H1 (cell line): ENCODE measurements around the gene ITPK1. TPM values are rescaled to one million over a fixed set of nuclear protein-coding genes. Genes with fewer than 3 reads are reported as not detected.

ENCODE experiments used
- CTCF ChIA-PET: fragments of 300-600 bp; sonication (Branson Sonifier 250); formaldehyde crosslinking; loops from one replicate; lab custom pipeline; 2021; ENCODE audit not compliant: partially characterized antibody; lab: Charles Lee
- POLR2A ChIA-PET: fragments of 300-600 bp; sonication (Branson Sonifier 250); formaldehyde crosslinking; loops from one replicate; lab custom pipeline; 2021; ENCODE audit warnings: inconsistent platforms; ENCODE audit not compliant: partially characterized antibody; lab: Charles Lee
- DNase-seq, 2 experiments: peaks; one replicate each; pipeline versions ENCODE4 v3.0.0 to v3.0.0-alpha.2; 2010 to 2022; ENCODE audit warnings: low spot score in 2 of 2, low read depth in 1 of 2, mixed read lengths in 1 of 2
- FAIRE-seq: peaks from 2 replicates; lab custom pipeline; 2011; peaks lifted over from hg19 to GRCh38; lab: Jason Lieb, UNC
- H2AFZ ChIP-seq: 2 replicates; pipeline ENCODE4 v1.8.1; 2012; ENCODE audit warnings: low read length, inconsistent platforms
- H2AK5ac ChIP-seq: 2 replicates; pipeline ENCODE4 v1.6.1; 2013; ENCODE audit warnings: low read depth, low read length
- H2BK120ac ChIP-seq: replicated peaks from 2 replicates; pipeline ENCODE3; 2013; ENCODE audit warnings: low read depth, low read length, inconsistent platforms
- H2BK12ac ChIP-seq: 2 replicates; pipeline ENCODE4 v1.6.1; 2013; ENCODE audit warnings: low read depth, low read length
- H2BK15ac ChIP-seq: 2 replicates; pipeline ENCODE4 v1.6.1; 2013; ENCODE audit warnings: low read length
- H2BK20ac ChIP-seq: 2 replicates; pipeline ENCODE4 v1.6.1; 2013; ENCODE audit warnings: low read length
- H2BK5ac ChIP-seq: 2 replicates; pipeline ENCODE4 v1.6.1; 2013; ENCODE audit warnings: low read depth, low read length
- H3K14ac ChIP-seq: 2 replicates; pipeline ENCODE4 v1.6.1; 2013; ENCODE audit warnings: inconsistent platforms; ENCODE audit not compliant: insufficient read length
- H3K18ac ChIP-seq: 2 replicates; pipeline ENCODE4 v1.6.1; 2013; ENCODE audit warnings: low read length; ENCODE audit errors: extremely low read depth
- H3K23ac ChIP-seq: 2 replicates; pipeline ENCODE4 v1.6.1; 2013; ENCODE audit warnings: inconsistent platforms; ENCODE audit not compliant: insufficient read length
- H3K23me2 ChIP-seq: 2 replicates; pipeline ENCODE4 v1.6.1; 2013; ENCODE audit warnings: low read depth, low read length
- H3K27ac ChIP-seq: 2 replicates; pipeline ENCODE4 v1.6.1; 2011; ENCODE audit warnings: low read depth, low read length, inconsistent platforms
- H3K27me3 ChIP-seq, 4 experiments: replicated peaks in 1 of 4; 1 replicate in 1 of 4; 2 replicates in 3 of 4; pipeline versions ENCODE4 v1.6.1 to v1.8.1; 2011 to 2013; ENCODE audit warnings: low read length in 3 of 4, mild to moderate bottlenecking in 3 of 4, inconsistent platforms in 2 of 4, mixed read lengths in 2 of 4, moderate library complexity in 1 of 4; ENCODE audit not compliant: control insufficient read depth in 3 of 4, insufficient read depth in 3 of 4; ENCODE audit errors: extremely low read depth in 1 of 4
- H3K36me3 ChIP-seq, 4 experiments: 2 replicates each; pipeline versions ENCODE4 v1.6.1 to v1.8.1; 2011 to 2013; ENCODE audit warnings: mild to moderate bottlenecking in 4 of 4, low read length in 3 of 4, moderate library complexity in 2 of 4, control low read depth in 1 of 4, inconsistent platforms in 1 of 4; ENCODE audit not compliant: insufficient read depth in 4 of 4, control insufficient read depth in 2 of 4
- H3K4ac ChIP-seq: replicated peaks from 2 replicates; pipeline ENCODE3; 2013; ENCODE audit warnings: low read length, low read depth, mixed read lengths, inconsistent platforms; ENCODE audit not compliant: insufficient read length
- H3K4me1 ChIP-seq, 4 experiments: replicated peaks in 1 of 4; 1 replicate in 1 of 4; 2 replicates in 3 of 4; pipeline versions ENCODE4 v1.6.1 to v1.8.1; 2011 to 2013; ENCODE audit warnings: low read length in 3 of 4, inconsistent platforms in 2 of 4, mixed read lengths in 1 of 4; ENCODE audit not compliant: insufficient read depth in 4 of 4, control insufficient read depth in 3 of 4
- H3K4me2 ChIP-seq, 2 experiments: 2 replicates each; pipeline versions ENCODE4 v1.6.1 to v1.8.1; 2011 to 2013; ENCODE audit warnings: low read depth in 2 of 2, low read length in 2 of 2, control low read depth in 1 of 2, inconsistent platforms in 1 of 2, mild to moderate bottlenecking in 1 of 2; ENCODE audit not compliant: insufficient read depth in 1 of 2
- H3K4me3 ChIP-seq, 4 experiments: fragments of 200-600, 300-600 bp in 1 of 4; sonication (generic), shearing (Covaris generic), sonication (Bioruptor Twin) in 1 of 4; 2 replicates each; pipeline versions ENCODE4 v1.5.1 to v1.8.1; 2011 to 2016; ENCODE audit warnings: low read length in 4 of 4, low read depth in 3 of 4, control low read depth in 2 of 4, inconsistent platforms in 2 of 4, mild to moderate bottlenecking in 2 of 4, mixed read lengths in 1 of 4, moderate library complexity in 1 of 4; ENCODE audit not compliant: insufficient read depth in 2 of 4; ENCODE audit errors: extremely low read depth in 1 of 4
- H3K56ac ChIP-seq: replicated peaks from 2 replicates; pipeline ENCODE3; 2013; ENCODE audit warnings: low read depth, mild to moderate bottlenecking, mixed read lengths, low read length, inconsistent platforms; ENCODE audit not compliant: insufficient read length
- H3K79me1 ChIP-seq: 2 replicates; pipeline ENCODE4 v1.6.1; 2013; ENCODE audit warnings: low read depth, low read length, control low read depth
- H3K79me2 ChIP-seq, 2 experiments: 2 replicates each; pipeline versions ENCODE4 v1.6.1 to v1.8.1; 2012 to 2013; ENCODE audit warnings: low read length in 2 of 2, mild to moderate bottlenecking in 2 of 2, inconsistent platforms in 1 of 2; ENCODE audit not compliant: insufficient read depth in 2 of 2, control insufficient read depth in 1 of 2
- H3K9ac ChIP-seq, 4 experiments: replicated peaks in 1 of 4; 1 replicate in 1 of 4; 2 replicates in 3 of 4; pipeline versions ENCODE4 v1.6.1 to v1.8.1; 2011 to 2013; ENCODE audit warnings: low read depth in 3 of 4, low read length in 3 of 4, control low read depth in 2 of 4, mild to moderate bottlenecking in 2 of 4, moderate library complexity in 2 of 4, inconsistent platforms in 1 of 4; ENCODE audit errors: extremely low read depth in 1 of 4
- H3K9me3 ChIP-seq, 2 experiments: 2 replicates each; pipeline versions ENCODE4 v1.6.1 to v1.8.1; 2012 to 2013; ENCODE audit warnings: mild to moderate bottlenecking in 2 of 2, moderate library complexity in 2 of 2, control low read depth in 1 of 2, inconsistent platforms in 1 of 2, low read depth in 1 of 2, low read length in 1 of 2, mixed read lengths in 1 of 2; ENCODE audit not compliant: insufficient read depth in 2 of 2
- H4K20me1 ChIP-seq, 2 experiments: replicated peaks in 1 of 2; 2 replicates each; pipeline versions ENCODE3 to v1.8.1; 2011 to 2013; ENCODE audit warnings: inconsistent platforms in 2 of 2, low read length in 2 of 2, mild to moderate bottlenecking in 1 of 2; ENCODE audit not compliant: insufficient read depth in 2 of 2, control insufficient read depth in 1 of 2
- H4K5ac ChIP-seq: 2 replicates; pipeline ENCODE4 v1.6.1; 2013; ENCODE audit warnings: low read length, low read depth, mixed read lengths, inconsistent platforms; ENCODE audit not compliant: insufficient read length
- H4K8ac ChIP-seq: 2 replicates; pipeline ENCODE4 v1.8.0; 2013; ENCODE audit warnings: mild to moderate bottlenecking, moderate library complexity, low read length, inconsistent platforms; ENCODE audit not compliant: insufficient read depth; ENCODE audit errors: extremely low read depth
- H4K91ac ChIP-seq: replicated peaks from 2 replicates; pipeline ENCODE3; 2013; ENCODE audit warnings: low read length, mixed read lengths, inconsistent platforms; ENCODE audit not compliant: insufficient read length
- CBX5 ChIP-seq: fragments of 300-800, 300-1000 bp; sonication (generic); IDR thresholded peaks from 2 replicates; pipeline ENCODE4 v1.7.1; 2016; ENCODE audit warnings: antibody characterized with exemption, low read length, low read depth
- CEBPB ChIP-seq: IDR thresholded peaks from 2 replicates; pipeline ENCODE4 v1.6.1; 2012; ENCODE audit warnings: low read depth, low read length
- CREB1 ChIP-seq: IDR thresholded peaks from 2 replicates; pipeline ENCODE4 v1.6.1; 2012; ENCODE audit warnings: inconsistent platforms
- EP300 ChIP-seq, 2 experiments: IDR thresholded peaks; 1 replicate in 1 of 2; 2 replicates in 1 of 2; pipeline ENCODE4 v1.6.1; 2011 to 2012; ENCODE audit warnings: low read depth in 2 of 2, low read length in 2 of 2, mild to moderate bottlenecking in 2 of 2, borderline replicate concordance in 1 of 2, inconsistent platforms in 1 of 2, moderate library complexity in 1 of 2
- FOSL1 ChIP-seq: IDR thresholded peaks from 2 replicates; pipeline ENCODE4 v1.6.1; 2011; ENCODE audit warnings: mild to moderate bottlenecking, low read depth, low read length, moderate library complexity; ENCODE audit not compliant: insufficient read depth
- JUN ChIP-seq: IDR thresholded peaks from 2 replicates; pipeline ENCODE4 v1.6.1; 2011; ENCODE audit warnings: low read depth, mild to moderate bottlenecking, improper control_type of control experiment, low read length
- SP1 ChIP-seq: IDR thresholded peaks from 2 replicates; pipeline ENCODE4 v1.6.1; 2011; ENCODE audit warnings: low read depth, low read length
- TEAD4 ChIP-seq: IDR thresholded peaks from 2 replicates; pipeline ENCODE4 v1.6.1; 2012; ENCODE audit warnings: low read depth, low read length, inconsistent platforms, mixed read lengths
- WGBS, 2 experiments: shearing (Covaris generic) in 1 of 2; methylation state at CpG; one replicate each; pipeline versions ENCODE4 v1.1.6 to v1.1.7; 2013 to 2015; ENCODE audit warnings: low lambda C conversion rate in 2 of 2, mixed read lengths in 2 of 2, inconsistent platforms in 1 of 2, low coverage in 1 of 2, missing lambda C conversion rate in 1 of 2; ENCODE audit not compliant: insufficient replicate concordance in 2 of 2, insufficient coverage in 1 of 2, insufficient read length in 1 of 2; ENCODE audit errors: extremely low coverage in 1 of 2, missing lambda C conversion rate in 1 of 2; 5-methylcytosine and 5-hydroxymethylcytosine counted together
- polyA plus RNA-seq, 7 experiments: library from polyadenylated mRNA; depleted of rRNA in 3 of 7; stranded (reverse) in 5 of 7; unstranded in 2 of 7; fragments of >200 nt in 5 of 7; fragments of 200-250 nt in 2 of 7; gene quantifications; 1 replicate in 5 of 7; 2 replicates in 1 of 7; 4 replicates in 1 of 7; pipeline versions ENCODE4 v1.2.1 to v1.2.3, GENCODE V29; 2011 to 2013; ENCODE audit warnings: missing spikeins in 2 of 7, mixed read lengths in 2 of 7
- total RNA-seq: library from RNA; stranded (reverse); fragmentation: NEBNext Ultra II Directional; extraction: Animal tissue kit (Norgen Biotek cat#: 25700); gene quantifications from 2 replicates; pipeline ENCODE4 v1.2.1, GENCODE V29; 2021
- TF ChIP-seq, protein P1 (sequence below): IDR thresholded peaks from 2 replicates; pipeline ENCODE4 v1.6.1; 2012; ENCODE audit warnings: inconsistent platforms
- TF ChIP-seq, protein P2 (sequence below): IDR thresholded peaks from 2 replicates; pipeline ENCODE4 v1.6.1; 2012; ENCODE audit warnings: inconsistent platforms

The ITPK1 gene
- total and polyA plus RNA-seq, 2 of the 8 experiments (the other 6 are each of a cell fraction or from before 2014, with no cell fraction given) = 108 to 143 TPM

GRCh38 chr14:93064411-93065271, 51.1 kb downstream of the ITPK1 start:
- DNase-seq = no peak
- H4K91ac ChIP-seq = no peak overlapping the region
- CTCF ChIA-PET = interaction anchor here (0.6 to 1.5 kb wide), 7 partner anchors 13 to 1106 kb away, joined by 3 to 5 read pairs (median 4); no protein-coding TSS in a partner anchor

More at GRCh38 chr14:93064411-93065271, 51.1 kb downstream of the ITPK1 start:
- Histone ChIP-seq H4K8ac (no peak overlapping the region), H3K56ac (no peak overlapping the region), H2BK12ac (no peak overlapping the region), H3K23ac (no peak overlapping the region), H3K4me2 (no peak overlapping the region; a peak in 1 of 4 replicates), H3K9me3 (no peaks in the 10 kb centered on the region), H2BK120ac (no peak overlapping the region), H3K14ac (no peak overlapping the region), H3K18ac (no peak overlapping the region), H3K4me1 (peaks cover 0 to 18% (median 7%) of the 10 kb centered on the region in 4 experiments; a peak in 6 of 7 replicates), H2BK5ac (no peak overlapping the region), H3K79me1 (peaks cover 18% of the 10 kb centered on the region), H4K20me1 (peaks cover 4 to 8% of the 10 kb centered on the region in 2 experiments), H2BK20ac (no peak overlapping the region), H2BK15ac (no peak overlapping the region), H3K79me2 (peaks cover 0 to 50% of the 10 kb centered on the region in 2 experiments; a peak in 2 of 4 replicates), H4K5ac (no peak overlapping the region), H2AK5ac (no peak overlapping the region), H3K36me3 (no peaks in the 10 kb centered on the region), H3K4me3 (no peak overlapping the region), H3K9ac (no peak overlapping the region), H3K27ac (no peak overlapping the region), H2AFZ (no peak overlapping the region), H3K23me2 (no peaks in the 10 kb centered on the region), H3K27me3 (no peaks in the 10 kb centered on the region), H3K4ac (no peak overlapping the region)
- TF ChIP-seq SP1 (no peak), CREB1 (no peak), FOSL1 (no peak), CEBPB (no peak), TEAD4 (no peak), CBX5 (no peak), EP300 (IDR thresholded peaks at IDR 0.05; ENCODE audit: borderline replicate concordance in 1 of 2, low read depth in 2 of 2, low read length in 2 of 2) (no peak), JUN (no peak)
- TF ChIP-seq, protein P1, sequence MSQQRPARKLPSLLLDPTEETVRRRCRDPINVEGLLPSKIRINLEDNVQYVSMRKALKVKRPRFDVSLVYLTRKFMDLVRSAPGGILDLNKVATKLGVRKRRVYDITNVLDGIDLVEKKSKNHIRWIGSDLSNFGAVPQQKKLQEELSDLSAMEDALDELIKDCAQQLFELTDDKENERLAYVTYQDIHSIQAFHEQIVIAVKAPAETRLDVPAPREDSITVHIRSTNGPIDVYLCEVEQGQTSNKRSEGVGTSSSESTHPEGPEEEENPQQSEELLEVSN = no peak
- TF ChIP-seq, protein P2, sequence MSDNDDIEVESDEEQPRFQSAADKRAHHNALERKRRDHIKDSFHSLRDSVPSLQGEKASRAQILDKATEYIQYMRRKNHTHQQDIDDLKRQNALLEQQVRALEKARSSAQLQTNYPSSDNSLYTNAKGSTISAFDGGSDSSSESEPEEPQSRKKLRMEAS = no peak
- no peak for FAIRE-seq
- WGBS, 2 experiments = 89% methylated on average over 10 of the region's 10 CpGs; no CpG with 5 or more reads in 1 of the 2 experiments
- POLR2A ChIA-PET = no interaction called here
